NT2/D1 (cell line): Measurements from ENCODE around the gene AP3D1.

Source experiments
- SUZ12 ChIP-seq: IDR thresholded peaks from 2 replicates; pipeline ENCODE4 v1.6.1; 2011; ENCODE audit not compliant: insufficient read length, insufficient read depth; ENCODE audit errors: extremely low read depth
- YY1 ChIP-seq: IDR thresholded peaks from 2 replicates; pipeline ENCODE4 v1.6.1; 2011; ENCODE audit not compliant: insufficient read length, insufficient read depth
- ZNF274 ChIP-seq: IDR thresholded peaks from 2 replicates; pipeline ENCODE4 v1.6.1; 2011; ENCODE audit warnings: mild to moderate bottlenecking, low read depth, low read length

DNA sequence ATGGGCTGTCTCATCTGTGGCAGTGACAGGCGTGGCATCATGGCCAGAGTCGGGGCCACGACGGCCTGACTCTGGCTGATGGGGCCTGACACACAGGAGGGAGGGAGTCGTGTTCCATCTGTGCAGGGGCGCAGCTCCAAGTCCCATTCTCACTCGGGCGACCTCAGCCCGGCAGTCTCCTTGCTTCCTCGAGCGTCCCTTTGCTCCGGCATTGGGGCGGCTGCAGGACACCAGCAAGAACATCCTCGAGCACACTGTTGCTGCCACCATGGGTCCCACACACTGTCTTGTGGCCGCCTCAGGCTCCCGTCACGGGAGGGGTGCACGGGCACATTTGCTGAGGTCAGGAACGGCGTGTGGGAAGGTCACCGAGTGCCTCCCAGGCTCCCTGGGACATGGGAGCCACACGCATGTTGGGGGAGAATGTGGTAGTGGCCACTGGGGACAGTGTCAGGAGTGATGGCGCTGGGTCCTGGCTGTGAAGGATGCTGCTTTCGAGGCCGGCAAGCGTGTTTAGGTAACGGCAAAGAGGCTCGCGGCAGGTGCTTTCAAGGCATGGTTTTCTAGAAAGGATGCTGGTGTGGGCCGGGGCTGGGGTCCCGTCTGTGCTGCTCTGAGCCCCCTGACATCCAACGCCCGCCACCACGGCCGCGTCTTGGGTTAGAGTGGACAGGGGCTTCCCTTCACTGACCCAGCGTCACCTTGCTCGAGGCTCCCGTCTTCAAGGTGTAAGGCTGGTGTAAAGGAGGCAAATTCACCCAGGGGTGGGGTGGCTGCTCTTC lies 51.2 kb downstream of the AP3D1 start:
- TF ChIP-seq YY1 (no peak), SUZ12 (no peak), ZNF274 (no peak)
